NCI-H526 treated with DMSO at 0.1 percent for 48 hours (cell line): Measurements from ENCODE around the gene FOXM1.
A peak's percentile ranks its signal among the peaks of the same experiment; 100 is the strongest.
"Not testable (repeated sequence)": the region's sequence is repeated elsewhere in the genome, so short reads cannot be mapped to it uniquely, and the experiment has no call there.

Experiments used
- DNase-seq: peaks from one replicate; lab custom pipeline; 2025; lab: John Stamatoyannopoulos, UW

The FOXM1 gene

GRCh38 chr12:2884810-2885209 lies 7.8 kb upstream of the FOXM1 start:
- DNase-seq = no peak

- DNase-seq = no peak
Measured at GRCh38 chr12:2879853-2880252, 2.9 kb upstream of the FOXM1 start.

GRCh38 chr12:2877953-2878732 lies 1.2 kb upstream of the FOXM1 start:
- DNase-seq = no peak

GRCh38 chr12:2876431-2877046 lies 435 bp downstream of the FOXM1 start:
- no peak for DNase-seq

- not testable (repeated sequence) for DNase-seq
Measured at GRCh38 chr12:2868986-2869632, 7.9 kb downstream of the FOXM1 start.

GRCh38 chr12:2864198-2864597 lies 12.8 kb downstream of the FOXM1 start:
- DNase-seq = no peak

- not testable (repeated sequence) for DNase-seq
Measured at GRCh38 chr12:2863402-2863801, 13.6 kb downstream of the FOXM1 start.

- no peak for DNase-seq
Measured at GRCh38 chr12:2862876-2863275, 14.1 kb downstream of the FOXM1 start.

GRCh38 chr12:2860170-2860569 lies 16.8 kb downstream of the FOXM1 start:
- no peak for DNase-seq

GRCh38 chr12:2858944-2859421 lies 18.0 kb downstream of the FOXM1 start:
- no peak for DNase-seq

GRCh38 chr12:2858334-2858733 lies 18.6 kb downstream of the FOXM1 start:
- no peak for DNase-seq

GRCh38 chr12:2857576-2857975 lies 19.4 kb downstream of the FOXM1 start:
- no peak for DNase-seq

GRCh38 chr12:2857021-2857431 lies 19.9 kb downstream of the FOXM1 start, which contains the start of gene TEX52:
Gene TEX52 (minus strand): TSS chr12:2857039. CDS start chr12:2857026, 13 bp downstream.
- no peak for DNase-seq

- no peak for DNase-seq
Measured at GRCh38 chr12:2856051-2856450, 20.9 kb downstream of the FOXM1 start.

GRCh38 chr12:2855546-2855945 lies 21.4 kb downstream of the FOXM1 start:
- DNase-seq = no peak

GRCh38 chr12:2854669-2855453 lies 22.1 kb downstream of the FOXM1 start:
- DNase-seq = no peak

- peak; percentile 41 for DNase-seq
Measured at GRCh38 chr12:2853626-2854025, 23.3 kb downstream of the FOXM1 start.

- DNase-seq = no peak
Measured at GRCh38 chr12:2851931-2852330, 25.0 kb downstream of the FOXM1 start.

- no peak for DNase-seq
Measured at GRCh38 chr12:2845280-2845679, 31.7 kb downstream of the FOXM1 start.

GRCh38 chr12:2844786-2845185 lies 32.2 kb downstream of the FOXM1 start:
- DNase-seq = no peak

- DNase-seq = no peak
Measured at GRCh38 chr12:2842948-2843347, 34.0 kb downstream of the FOXM1 start.

GRCh38 chr12:2841056-2841650 lies 35.8 kb downstream of the FOXM1 start:
- no peak for DNase-seq
